ENCODE data around the gene ATXN7L1. TPM values are rescaled to one million over a fixed set of nuclear protein-coding genes. Genes with fewer than 3 reads are reported as not detected.

The ATXN7L1 gene
- total RNA-seq, 1 donor = 17.3 TPM

GRCh38 chr7:105647591-105647990 is 228.8 kb downstream of the ATXN7L1 start:
- no peak for DNase-seq (ENCODE audit: low read depth)
- TF ChIP-seq CTCF (IDR thresholded peaks at IDR 0.05; ENCODE audit: insufficient read depth, low read depth, low read length) = no peak
- H3K4me3 ChIP-seq (ENCODE audit: low read depth, low read length) = no peak overlapping the region

DNA sequence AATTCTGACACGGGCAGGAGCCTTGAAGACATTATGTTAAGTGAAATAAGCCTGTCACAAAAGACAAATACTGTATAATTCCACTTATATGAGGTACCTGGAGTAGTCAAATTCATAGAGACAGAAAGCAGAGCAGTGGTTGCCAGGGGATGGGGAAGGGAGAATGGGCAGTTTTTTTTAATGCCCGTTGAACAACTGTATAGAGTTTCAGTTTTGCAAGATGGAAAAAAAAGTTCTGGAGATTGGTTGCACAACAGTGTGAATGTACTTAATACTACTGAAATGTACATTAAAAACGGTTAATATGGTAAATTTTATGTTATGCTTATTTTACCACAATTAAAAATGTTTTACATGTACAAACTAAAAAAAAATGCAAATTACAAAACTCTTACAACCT is 231.5 kb downstream of the ATXN7L1 start:
- DNase-seq (ENCODE audit: low read depth) = no peak
- H3K4me3 ChIP-seq (ENCODE audit: low read depth, low read length) = no peak overlapping the region
- TF ChIP-seq CTCF (IDR thresholded peaks at IDR 0.05; ENCODE audit: insufficient read depth, low read depth, low read length) = no peak

DNA sequence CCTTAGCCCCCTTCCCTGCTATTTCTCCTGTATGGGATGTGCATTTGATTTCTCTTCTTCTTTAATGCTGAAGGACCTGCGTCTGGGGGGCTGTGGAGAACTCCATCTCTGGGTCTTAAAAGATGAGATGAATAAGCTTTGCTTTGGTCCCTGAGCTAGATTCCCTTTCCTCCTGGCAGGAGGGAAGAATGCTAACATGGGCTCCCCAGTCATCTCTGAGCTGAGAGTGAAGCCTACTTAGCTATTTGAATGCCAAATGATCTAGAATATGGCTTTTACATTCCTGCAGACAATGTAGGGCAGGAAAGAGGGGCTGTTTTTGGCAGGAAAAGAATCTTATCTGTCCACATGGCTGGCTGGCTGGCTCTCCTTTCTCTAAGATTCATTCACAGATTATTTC is 232.5 kb downstream of the ATXN7L1 start:
- no peak for DNase-seq (ENCODE audit: low read depth)
- H3K4me3 ChIP-seq (ENCODE audit: low read depth, low read length) = no peak overlapping the region
- no peak for TF ChIP-seq CTCF (IDR thresholded peaks at IDR 0.05; ENCODE audit: insufficient read depth, low read depth, low read length)

DNA sequence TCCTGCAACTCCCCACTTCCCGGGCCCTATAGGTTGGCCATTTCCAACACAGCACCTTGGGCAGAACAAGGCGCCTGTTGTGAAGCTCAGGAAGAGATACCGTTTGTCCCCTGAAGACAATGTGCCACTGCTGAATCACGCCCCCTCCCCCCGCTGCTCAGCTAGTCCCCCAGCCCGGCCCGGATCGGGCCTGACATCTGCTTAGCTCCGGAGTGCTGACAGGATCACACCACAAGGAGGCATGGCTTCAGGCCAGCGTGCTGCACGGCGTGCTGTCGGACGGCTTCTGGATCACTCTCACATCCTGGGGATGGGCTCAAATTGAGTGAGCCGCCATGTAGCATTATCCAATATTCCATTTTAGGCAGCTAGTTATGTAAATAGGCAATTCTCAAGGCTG is 233.0 kb downstream of the ATXN7L1 start:
- no peak overlapping the region for H3K4me3 ChIP-seq (ENCODE audit: low read depth, low read length)
- no peak for DNase-seq (ENCODE audit: low read depth)
- TF ChIP-seq CTCF (IDR thresholded peaks at IDR 0.05; ENCODE audit: insufficient read depth, low read depth, low read length) = no peak

- no peak overlapping the region for H3K4me3 ChIP-seq (ENCODE audit: low read depth, low read length)
- no peak for DNase-seq (ENCODE audit: low read depth)
- TF ChIP-seq CTCF (IDR thresholded peaks at IDR 0.05; ENCODE audit: insufficient read depth, low read depth, low read length) = no peak
Observed at GRCh38 chr7:105642264-105642663, 234.1 kb downstream of the ATXN7L1 start.

DNA sequence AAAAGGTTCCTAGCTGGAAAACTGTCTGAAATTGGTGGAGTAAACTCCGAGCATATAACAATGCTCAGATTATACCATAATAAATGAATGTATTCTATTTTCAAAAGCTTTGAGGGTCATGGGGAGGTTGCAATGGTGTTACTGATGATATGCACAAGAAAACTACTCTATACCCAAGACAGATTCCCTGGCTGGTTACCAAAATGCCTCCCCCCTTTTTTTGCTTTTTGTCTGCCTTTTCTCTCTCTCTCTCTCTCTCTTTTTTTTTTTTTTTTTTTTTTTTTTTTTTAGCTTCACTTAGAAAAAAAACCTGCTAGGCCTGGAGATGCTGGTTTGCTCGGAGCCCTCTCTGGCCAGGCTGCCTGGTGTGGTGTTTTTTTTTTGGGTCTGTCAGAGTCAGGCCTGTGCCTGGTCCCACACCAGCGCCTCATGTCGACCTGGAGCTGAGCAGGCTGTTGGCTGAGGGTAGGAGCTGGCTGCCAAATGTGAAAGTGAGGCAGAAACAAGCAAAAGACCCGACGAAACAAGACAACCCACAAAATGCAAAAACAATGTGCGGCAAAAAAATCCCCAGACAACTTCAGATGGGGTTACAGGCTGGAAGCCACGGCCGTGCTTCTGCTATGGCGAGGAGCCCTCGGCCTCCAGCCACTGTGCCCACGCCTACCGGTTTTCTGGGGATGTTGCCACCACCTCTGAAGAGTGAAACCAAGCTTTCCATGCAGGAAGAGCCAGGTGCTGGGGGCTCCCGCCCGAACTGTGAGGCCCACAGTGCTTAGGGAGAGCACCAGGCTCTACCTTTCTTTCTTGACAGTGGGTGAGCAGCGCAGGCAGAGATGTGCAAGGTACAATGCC is 235.2 kb downstream of the ATXN7L1 start:
- DNase-seq (ENCODE audit: low read depth) = no peak
- TF ChIP-seq CTCF (IDR thresholded peaks at IDR 0.05; ENCODE audit: insufficient read depth, low read depth, low read length) = no peak
- no peak overlapping the region for H3K4me3 ChIP-seq (ENCODE audit: low read depth, low read length)

All from fibroblast of villous mesenchyme (primary cell).